ENCODE results near the gene LAPTM5. TPM values are rescaled to one million over a fixed set of nuclear protein-coding genes. Genes with fewer than 3 reads are reported as not detected.
A peak's percentile ranks its signal among the peaks of the same experiment; 100 is the strongest.

The LAPTM5 gene
- total RNA-seq, 4 donors from 2014 or later, result 25.3 to 97.3 (median 46.4) TPM

- H3K4me3 ChIP-seq (replicated peaks in 1 of 3), result no peak overlapping the region
- WGBS, 2 donors, result 90 to 92% methylated on average over 6 of the region's 6 CpGs
- TF ChIP-seq POLR2A (IDR thresholded peaks at IDR 0.05), result no peak
- no peak for TF ChIP-seq CTCF (IDR thresholded peaks at IDR 0.05)
- intact Hi-C loops (cut with DNase I), result loop anchor here (5.0 kb wide), 1 partner anchor 36 kb away; no protein-coding TSS in a partner anchor
- H3K36me3 ChIP-seq, result no peaks in the 10 kb centered on the region
- H3K9me3 ChIP-seq, result no peaks in the 10 kb centered on the region
- peaks cover 22 to 25% of the 10 kb centered on the region in 2 donors for H3K4me1 ChIP-seq
- DNase-seq, result no peak
- H3K27ac ChIP-seq, result peak overlapping the region in 2 of 3 donors; percentile 34 to 41
- H3K27me3 ChIP-seq, result no peaks in the 10 kb centered on the region
These were observed 21.7 kb downstream of the LAPTM5 start for GRCh38 chr1:30735668-30736498.

GRCh38 chr1:30735124-30735523 is 22.4 kb downstream of the LAPTM5 start:
- Histone ChIP-seq H3K4me1 (peaks cover 28 to 29% of the 10 kb centered on the region in 2 donors), H3K9me3 (no peaks in the 10 kb centered on the region), H3K27me3 (no peaks in the 10 kb centered on the region), H3K4me3 (replicated peaks in 1 of 3) (no peak overlapping the region), H3K27ac (peak overlapping the region in 2 of 3 donors; percentile 34 to 62), H3K36me3 (no peaks in the 10 kb centered on the region)
- 17 to 43% methylated on average over 6 of the region's 6 CpGs for WGBS, 2 donors
- DNase-seq, result peak; percentile 97
- TF ChIP-seq POLR2A (IDR thresholded peaks at IDR 0.05) (no peak), CTCF (IDR thresholded peaks at IDR 0.05) (no peak)
- intact Hi-C loops (cut with DNase I), result loop anchor here (5.0 kb wide), 1 partner anchor 37 kb away; no protein-coding TSS in a partner anchor

- Histone ChIP-seq H3K9me3 (no peaks in the 10 kb centered on the region), H3K36me3 (no peaks in the 10 kb centered on the region)
- intact Hi-C loops (cut with DNase I), result no loop called here
These were observed 23.0 kb downstream of the LAPTM5 start for GRCh38 chr1:30734580-30734979.

GRCh38 chr1:30734106-30734505 is 23.5 kb downstream of the LAPTM5 start:
- Histone ChIP-seq H3K27ac (peak overlapping the region in 1 of 3 donors; percentile 17), H3K27me3 (no peaks in the 10 kb centered on the region), H3K36me3 (no peaks in the 10 kb centered on the region), H3K9me3 (no peaks in the 10 kb centered on the region), H3K4me3 (replicated peaks in 1 of 3) (no peak overlapping the region), H3K4me1 (peaks cover 28 to 31% of the 10 kb centered on the region in 2 donors)
- no peak for DNase-seq
- WGBS, 2 donors, result 88 to 96% methylated on average over 4 of the region's 4 CpGs
- intact Hi-C loops (cut with DNase I), result no loop called here
- TF ChIP-seq CTCF (IDR thresholded peaks at IDR 0.05) (no peak), POLR2A (IDR thresholded peaks at IDR 0.05) (no peak)

More at GRCh38 chr1:30734580-30734979, 23.0 kb downstream of the LAPTM5 start:
- H3K4me3 ChIP-seq (replicated peaks in 1 of 3), result no peak overlapping the region
- WGBS, 2 donors, result 88 to 93% methylated on average over 4 of the region's 4 CpGs
- H3K4me1 ChIP-seq, result peaks cover 28 to 31% of the 10 kb centered on the region in 2 donors
- no peaks in the 10 kb centered on the region for H3K27me3 ChIP-seq
- no peak for DNase-seq
- TF ChIP-seq CTCF (IDR thresholded peaks at IDR 0.05), result no peak
- no peak for TF ChIP-seq POLR2A (IDR thresholded peaks at IDR 0.05)
- peak overlapping the region in 2 of 3 donors; percentile 17 to 62 for H3K27ac ChIP-seq

- no peak overlapping the region for H3K27ac ChIP-seq
These were observed 24.1 kb downstream of the LAPTM5 start for GRCh38 chr1:30733493-30733892.

More at GRCh38 chr1:30733493-30733892, 24.1 kb downstream of the LAPTM5 start:
- WGBS, 2 donors, result 59 to 64% methylated on average over 8 of the region's 8 CpGs
- peak; percentile 45 to 49 for DNase-seq
- peaks cover 28 to 31% of the 10 kb centered on the region in 2 donors for H3K4me1 ChIP-seq
- intact Hi-C loops (cut with DNase I), result no loop called here
- H3K4me3 ChIP-seq (replicated peaks in 1 of 3), result no peak overlapping the region
- H3K36me3 ChIP-seq, result no peaks in the 10 kb centered on the region
- H3K27me3 ChIP-seq, result no peaks in the 10 kb centered on the region
- TF ChIP-seq POLR2A (IDR thresholded peaks at IDR 0.05), result no peak
- TF ChIP-seq CTCF (IDR thresholded peaks at IDR 0.05), result no peak
- H3K9me3 ChIP-seq, result no peaks in the 10 kb centered on the region

All from thyroid gland (tissue), 4 donors.